B cell (primary cell): ENCODE results near the gene SPIRE1. TPM values are rescaled to one million over a fixed set of nuclear protein-coding genes. Genes with fewer than 3 reads are reported as not detected.

Source experiments
- ATAC-seq: fragments of 200-7000 bp; cut with Tn5 transposase; one replicate; pipeline ENCODE4 v1.10.0; 2021; ENCODE audit warnings: low read depth, mild to moderate bottlenecking, moderate number of reproducible peaks, moderate library complexity
- CTCF ChIA-PET: fragments of 350-600 bp; sonication (Branson Sonifier 250); formaldehyde crosslinking; loops from one replicate; lab custom pipeline; 2021; ENCODE audit warnings: antibody characterized with exemption, inconsistent platforms; lab: Charles Lee
- POLR2A ChIA-PET: fragments of 350-600 bp; sonication (Branson Sonifier 250); formaldehyde crosslinking; loops from one replicate; lab custom pipeline; 2021; ENCODE audit warnings: antibody characterized with exemption; lab: Charles Lee
- DNase-seq: peaks from one replicate; pipeline ENCODE4 v3.0.0; 2013
- H2AFZ ChIP-seq: 2 replicates; pipeline ENCODE4 v1.6.1; 2012; ENCODE audit warnings: mild to moderate bottlenecking, low read depth, low read length; ENCODE audit not compliant: insufficient read depth, poor library complexity, severe bottlenecking
- H3K27ac ChIP-seq, 2 donors: 1 replicate in 1 of 2; 2 replicates in 1 of 2; pipeline ENCODE4 v1.5.1; 2012 to 2013; ENCODE audit warnings: low read length in 2 of 2, mild to moderate bottlenecking in 2 of 2, moderate library complexity in 1 of 2
- H3K27me3 ChIP-seq, 4 experiments: fragments of 200-600 bp in 1 of 4; sonication (generic) in 1 of 4; replicated peaks in 1 of 4; 1 replicate in 2 of 4; 2 replicates in 2 of 4; pipeline versions ENCODE4 v1.6.1 to v1.7.0; 2013 to 2016; ENCODE audit warnings: low read length in 3 of 4, mild to moderate bottlenecking in 2 of 4, mixed read lengths in 1 of 4, moderate library complexity in 1 of 4; ENCODE audit not compliant: insufficient read depth in 4 of 4, control insufficient read depth in 3 of 4; ENCODE audit errors: control extremely low read depth in 1 of 4
- H3K36me3 ChIP-seq, 2 experiments: replicated peaks in 1 of 2; 1 replicate in 1 of 2; 2 replicates in 1 of 2; pipeline versions ENCODE4 v1.6.1 to v1.7.1; 2013; ENCODE audit warnings: low read length in 1 of 2; ENCODE audit not compliant: insufficient read depth in 2 of 2, control insufficient read depth in 1 of 2; ENCODE audit errors: control extremely low read depth in 1 of 2, extremely low read depth in 1 of 2
- H3K4me1 ChIP-seq, 2 donors: fragments of 200-600 bp in 1 of 2; sonication (generic) in 1 of 2; 1 replicate in 1 of 2; 2 replicates in 1 of 2; pipeline versions ENCODE4 v1.5.1 to v1.6.1; 2013 to 2017; ENCODE audit warnings: low read length in 2 of 2; ENCODE audit not compliant: control insufficient read depth in 2 of 2, insufficient read depth in 2 of 2
- H3K4me2 ChIP-seq: replicated peaks from 2 replicates; pipeline ENCODE3; 2012; ENCODE audit warnings: mild to moderate bottlenecking, low read depth, low read length; ENCODE audit not compliant: poor library complexity, severe bottlenecking
- H3K4me3 ChIP-seq, 5 experiments: fragments of 200-600 bp in 1 of 5; sonication (generic) in 1 of 5; 1 replicate in 3 of 5; 2 replicates in 2 of 5; pipeline versions ENCODE4 v1.5.1 to v1.7.0; 2011 to 2016; ENCODE audit warnings: low read length in 4 of 5, mild to moderate bottlenecking in 4 of 5, low read depth in 2 of 5, control low read depth in 1 of 5, moderate library complexity in 1 of 5; ENCODE audit not compliant: insufficient read depth in 1 of 5; ENCODE audit errors: control extremely low read depth in 1 of 5, extremely low read depth in 1 of 5
- H3K79me2 ChIP-seq: fragments of 200-600 bp; sonication (generic); one replicate; pipeline ENCODE4 v1.6.0; 2016; ENCODE audit warnings: low read length; ENCODE audit not compliant: control insufficient read depth, insufficient read depth
- H3K9ac ChIP-seq: fragments of 200-600 bp; sonication (generic); 2 replicates; pipeline ENCODE4 v1.6.1; 2017; ENCODE audit warnings: mild to moderate bottlenecking, low read length, moderate library complexity
- H3K9me3 ChIP-seq, 3 donors: one replicate each; pipeline versions ENCODE4 v1.6.1 to v1.7.1; 2013; ENCODE audit warnings: low read length in 2 of 3; ENCODE audit not compliant: control insufficient read depth in 2 of 3, insufficient read depth in 1 of 3; ENCODE audit errors: control extremely low read depth in 1 of 3
- H4K20me1 ChIP-seq: 2 replicates; pipeline ENCODE4 v1.6.0; 2012; ENCODE audit warnings: mild to moderate bottlenecking, low read length; ENCODE audit not compliant: insufficient read depth, control insufficient read depth, poor library complexity, severe bottlenecking
- H3K27ac Mint-ChIP-seq: one replicate; pipeline ENCODE4 v1.8.0; 2021; ENCODE audit warnings: mixed read lengths
- H3K27me3 Mint-ChIP-seq: one replicate; pipeline ENCODE4 v1.8.0; 2021; ENCODE audit warnings: mixed read lengths
- H3K4me1 Mint-ChIP-seq: one replicate; pipeline ENCODE4 v1.8.0; 2021; ENCODE audit warnings: mixed read lengths
- H3K4me3 Mint-ChIP-seq: one replicate; pipeline ENCODE4 v1.8.0; 2021; ENCODE audit warnings: mixed read lengths
- H3K9me3 Mint-ChIP-seq: one replicate; pipeline ENCODE4 v1.8.0; 2022; ENCODE audit warnings: mixed read lengths; ENCODE audit not compliant: insufficient read depth
- CTCF ChIP-seq: fragments of 200-600 bp; IDR thresholded peaks from one replicate; pipeline ENCODE4 v1.8.0; 2022; ENCODE audit warnings: antibody characterized with exemption, mild to moderate bottlenecking
- EZH2 ChIP-seq: IDR thresholded peaks from 2 replicates; pipeline ENCODE4 v1.6.1; 2012; ENCODE audit warnings: borderline replicate concordance, low read depth, mild to moderate bottlenecking, moderate library complexity, low read length; ENCODE audit not compliant: insufficient read depth, poor library complexity, severe bottlenecking
- WGBS: methylation state at CpG from one replicate; pipeline ENCODE4 v1.1.5; 2013; ENCODE audit warnings: missing lambda C conversion rate; ENCODE audit not compliant: insufficient coverage; 5-methylcytosine and 5-hydroxymethylcytosine counted together
- intact Hi-C: fragments of 100-400 bp; cut with micrococcal nuclease; formaldehyde crosslinking; loops from one replicate; pipeline ENCODE4 v1.10.0; 2022
- polyA plus RNA-seq: library from polyadenylated mRNA; depleted of rRNA; stranded (reverse); fragments of >200 nt; gene quantifications from 2 replicates; pipeline ENCODE4 v1.2.3, GENCODE V29; 2012
- total RNA-seq, 2 donors: library from RNA; stranded (reverse); fragments of 120-200 nt in 1 of 2; gene quantifications; 1 replicate in 1 of 2; 2 replicates in 1 of 2; pipeline versions ENCODE4 v1.2.3 to v1.2.4, GENCODE V29; 2013 to 2022

Gene SPIRE1
- total and polyA plus RNA-seq, 2 donors (not counting 1 experiment from before 2014, with no cell fraction given): 0.22 to 4.0 TPM

- H4K20me1 ChIP-seq: no peaks in the 10 kb centered on the region
- Mint-ChIP-seq H3K9me3 (no peaks in the 10 kb centered on the region), H3K27me3 (no peaks in the 10 kb centered on the region), H3K4me1 (no peaks in the 10 kb centered on the region), H3K27ac (no peak overlapping the region), H3K4me3 (no peak overlapping the region)
- H3K9ac ChIP-seq: no peak overlapping the region
- H3K4me1 ChIP-seq: no peaks in the 10 kb centered on the region
- no peak overlapping the region for H3K4me3 ChIP-seq
- no peaks in the 10 kb centered on the region for H3K79me2 ChIP-seq
- H3K27ac ChIP-seq: no peak overlapping the region
- no peak for DNase-seq
- WGBS: 96% methylated on average over 12 of the region's 12 CpGs
- no peak for ATAC-seq
- H3K9me3 ChIP-seq: peaks cover 0 to 1% (median 0%) of the 10 kb centered on the region in 3 donors
- no peak overlapping the region for H3K4me2 ChIP-seq
- POLR2A ChIA-PET: no interaction called here
- no peak overlapping the region for H2AFZ ChIP-seq
- CTCF ChIA-PET: no interaction called here
- no peaks in the 10 kb centered on the region for H3K27me3 ChIP-seq
- no peak for TF ChIP-seq EZH2
- TF ChIP-seq CTCF: no peak
- H3K36me3 ChIP-seq: no peaks in the 10 kb centered on the region
- intact Hi-C loops: no loop called here
Observed at GRCh38 chr18:12441475-12442034, 216.4 kb downstream of the SPIRE1 start.

GRCh38 chr18:12438257-12438656, 219.7 kb downstream of the SPIRE1 start:
- CTCF ChIA-PET: no interaction called here
- Histone ChIP-seq H2AFZ (no peak overlapping the region), H3K4me2 (no peak overlapping the region), H3K27me3 (no peaks in the 10 kb centered on the region), H3K9me3 (peaks cover 0 to 4% (median 0%) of the 10 kb centered on the region in 3 donors), H3K4me1 (no peaks in the 10 kb centered on the region), H3K4me3 (no peak overlapping the region), H3K27ac (no peak overlapping the region), H4K20me1 (no peaks in the 10 kb centered on the region), H3K36me3 (no peaks in the 10 kb centered on the region), H3K9ac (no peak overlapping the region), H3K79me2 (no peaks in the 10 kb centered on the region)
- no peak for TF ChIP-seq EZH2
- no peak for TF ChIP-seq CTCF
- POLR2A ChIA-PET: no interaction called here
- no peak overlapping the region for H3K4me3 Mint-ChIP-seq
- intact Hi-C loops: no loop called here
- WGBS: 100% methylated on average over 4 of the region's 10 CpGs
- DNase-seq: no peak
- H3K4me1 Mint-ChIP-seq: no peaks in the 10 kb centered on the region
- H3K27ac Mint-ChIP-seq: no peak overlapping the region
- ATAC-seq: no peak
- no peaks in the 10 kb centered on the region for H3K9me3 Mint-ChIP-seq
- H3K27me3 Mint-ChIP-seq: no peaks in the 10 kb centered on the region
